BE2C (cell line): Measurements from ENCODE around the gene VBP1. TPM values are rescaled to one million over a fixed set of nuclear protein-coding genes. Genes with fewer than 3 reads are reported as not detected.

Experiments used
- DNase-seq: peaks from one replicate; pipeline ENCODE4 v3.0.0-alpha.2; 2020
- H3K27me3 ChIP-seq: fragments of 250-450 bp; sonication (Bioruptor Pico); 2 replicates; pipeline ENCODE4 v1.5.1; 2020; ENCODE audit warnings: mild to moderate bottlenecking
- H3K36me3 ChIP-seq: fragments of 250-450 bp; sonication (Bioruptor Pico); 2 replicates; pipeline ENCODE4 v1.5.1; 2020; ENCODE audit warnings: mild to moderate bottlenecking
- H3K4me1 ChIP-seq: fragments of 250-450 bp; sonication (Bioruptor Pico); 2 replicates; pipeline ENCODE4 v1.5.1; 2020
- H3K4me3 ChIP-seq: 2 replicates; pipeline ENCODE4 v1.5.1; 2011; ENCODE audit warnings: low read depth, low read length
- H3K9me3 ChIP-seq: fragments of 250-450 bp; sonication (Bioruptor Pico); 2 replicates; pipeline ENCODE4 v1.5.1; 2020
- polyA plus RNA-seq: library from polyadenylated mRNA; unstranded; fragments of >200 nt; gene quantifications from one replicate; pipeline ENCODE4 v1.2.1, GENCODE V29; 2012; ENCODE audit warnings: low read depth, missing spikeins; ENCODE audit not compliant: insufficient read length, insufficient read depth
- TF ChIP-seq, protein P1 (sequence below): IDR thresholded peaks from 2 replicates; pipeline ENCODE4 v1.5.1; 2012; ENCODE audit warnings: mild to moderate bottlenecking, low read depth, low read length

VBP1 gene, protein sequence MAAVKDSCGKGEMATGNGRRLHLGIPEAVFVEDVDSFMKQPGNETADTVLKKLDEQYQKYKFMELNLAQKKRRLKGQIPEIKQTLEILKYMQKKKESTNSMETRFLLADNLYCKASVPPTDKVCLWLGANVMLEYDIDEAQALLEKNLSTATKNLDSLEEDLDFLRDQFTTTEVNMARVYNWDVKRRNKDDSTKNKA
- polyA plus RNA-seq, result 65.3 TPM

DNA sequence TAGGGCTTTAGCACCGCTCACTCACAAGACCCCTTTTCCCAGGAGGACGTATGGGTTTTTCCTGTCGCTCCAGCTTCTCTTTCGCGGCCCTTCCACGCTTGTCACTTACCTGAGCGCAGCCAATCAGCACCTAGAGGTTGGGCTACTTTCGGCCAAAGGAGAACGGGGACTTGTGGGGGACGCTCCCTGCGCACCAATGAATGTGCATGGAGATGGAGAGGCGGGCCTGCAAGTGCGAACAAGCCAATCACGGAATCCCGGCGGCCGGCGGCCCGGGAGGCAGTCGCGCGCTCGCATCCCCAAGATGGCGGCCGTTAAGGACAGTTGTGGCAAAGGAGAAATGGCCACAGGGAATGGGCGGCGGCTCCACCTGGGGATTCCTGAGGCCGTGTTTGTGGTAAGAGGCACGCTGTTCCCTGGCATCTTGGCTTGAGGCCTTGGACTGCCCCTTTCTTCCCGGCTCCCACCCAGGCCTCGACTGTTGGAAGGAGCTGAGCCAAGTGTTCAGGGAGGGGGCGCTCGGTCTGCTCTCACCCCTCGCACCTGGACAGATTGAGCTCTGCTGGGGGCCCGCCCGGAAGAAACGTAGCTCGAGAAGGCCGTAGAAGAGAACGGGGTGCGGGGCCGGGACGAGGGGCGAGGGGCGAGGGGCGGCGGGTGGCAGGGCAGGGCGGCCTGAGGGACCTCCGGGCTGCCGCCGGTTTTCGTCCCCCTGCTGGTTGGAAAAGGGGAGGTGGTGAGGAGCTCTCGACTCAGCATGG is at the start of gene VBP1:
VBP1 (plus strand) TSS at position 282 of the 761 bp plus-strand sequence; CDS start at position 305, 23 bp downstream.
- Histone ChIP-seq H3K4me1 (no peaks in the 10 kb centered on the region), H3K27me3 (no peaks in the 10 kb centered on the region), H3K4me3 (peak within 1 kb of the TSS; percentile 92), H3K36me3 (peaks cover 5% of the 10 kb centered on the region; the same call in 1 of the 2 replicates), H3K9me3 (no peaks in the 10 kb centered on the region)
- TF ChIP-seq, protein P1, sequence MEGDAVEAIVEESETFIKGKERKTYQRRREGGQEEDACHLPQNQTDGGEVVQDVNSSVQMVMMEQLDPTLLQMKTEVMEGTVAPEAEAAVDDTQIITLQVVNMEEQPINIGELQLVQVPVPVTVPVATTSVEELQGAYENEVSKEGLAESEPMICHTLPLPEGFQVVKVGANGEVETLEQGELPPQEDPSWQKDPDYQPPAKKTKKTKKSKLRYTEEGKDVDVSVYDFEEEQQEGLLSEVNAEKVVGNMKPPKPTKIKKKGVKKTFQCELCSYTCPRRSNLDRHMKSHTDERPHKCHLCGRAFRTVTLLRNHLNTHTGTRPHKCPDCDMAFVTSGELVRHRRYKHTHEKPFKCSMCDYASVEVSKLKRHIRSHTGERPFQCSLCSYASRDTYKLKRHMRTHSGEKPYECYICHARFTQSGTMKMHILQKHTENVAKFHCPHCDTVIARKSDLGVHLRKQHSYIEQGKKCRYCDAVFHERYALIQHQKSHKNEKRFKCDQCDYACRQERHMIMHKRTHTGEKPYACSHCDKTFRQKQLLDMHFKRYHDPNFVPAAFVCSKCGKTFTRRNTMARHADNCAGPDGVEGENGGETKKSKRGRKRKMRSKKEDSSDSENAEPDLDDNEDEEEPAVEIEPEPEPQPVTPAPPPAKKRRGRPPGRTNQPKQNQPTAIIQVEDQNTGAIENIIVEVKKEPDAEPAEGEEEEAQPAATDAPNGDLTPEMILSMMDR, result peak; percentile 47
- DNase-seq, result peak; percentile 92

DNA sequence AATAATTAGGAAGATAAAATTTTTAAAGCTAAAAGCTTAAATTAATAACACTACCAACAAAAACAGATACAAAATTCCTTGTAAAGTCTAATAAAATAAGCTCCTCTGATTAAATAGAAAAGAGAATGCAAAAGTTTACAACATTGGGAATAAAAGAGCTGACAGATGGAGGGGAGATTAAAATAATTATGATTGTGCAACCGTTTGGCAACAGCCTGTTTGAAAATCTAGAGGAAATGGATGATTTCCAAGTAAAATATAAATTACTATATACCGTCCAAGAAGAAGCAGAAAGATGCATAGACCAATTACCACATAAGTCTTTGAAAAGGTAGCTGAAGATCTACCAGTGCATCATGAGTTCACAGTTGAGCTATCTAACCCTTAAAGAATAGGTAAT is 46.4 kb upstream of the VBP1 start:
- DNase-seq, result no peak
- Histone ChIP-seq H3K9me3 (no peaks in the 10 kb centered on the region), H3K36me3 (no peaks in the 10 kb centered on the region), H3K4me3 (no peak overlapping the region), H3K4me1 (no peaks in the 10 kb centered on the region), H3K27me3 (no peaks in the 10 kb centered on the region)
- TF ChIP-seq, protein P1, result no peak

DNA sequence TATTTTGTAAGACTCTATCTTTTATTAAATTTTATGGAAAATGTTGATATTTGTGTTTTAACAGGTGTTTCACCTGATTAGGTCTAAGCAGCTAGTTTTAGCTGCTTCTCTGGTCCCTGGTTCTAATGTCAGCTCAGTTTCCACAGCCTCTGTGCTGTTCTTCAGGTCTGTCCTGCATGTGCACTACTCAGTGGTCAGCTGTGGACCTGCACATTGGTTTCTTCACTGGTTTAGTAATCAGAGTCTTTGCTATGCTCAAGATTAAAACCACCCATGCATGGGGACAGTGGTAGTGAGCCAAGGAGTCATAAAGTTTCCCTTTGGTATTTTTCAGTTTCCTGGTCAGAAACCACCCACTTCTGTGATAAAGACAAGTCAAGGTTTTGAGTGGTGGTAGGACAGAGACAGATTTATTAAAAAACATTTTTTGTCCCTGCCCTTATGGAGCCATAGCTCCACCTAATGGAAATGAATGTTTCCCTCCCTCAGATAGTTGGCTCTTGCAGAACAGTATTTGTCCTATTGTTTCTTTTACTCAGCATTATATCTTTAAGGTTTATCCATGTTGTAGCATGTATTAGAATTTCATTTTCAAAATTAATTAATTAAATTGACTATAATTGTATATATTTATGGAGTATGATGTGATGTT is 36.8 kb upstream of the VBP1 start:
- TF ChIP-seq, protein P1, result peak; percentile 27
- Histone ChIP-seq H3K9me3 (no peaks in the 10 kb centered on the region), H3K27me3 (no peaks in the 10 kb centered on the region), H3K36me3 (no peaks in the 10 kb centered on the region), H3K4me1 (no peaks in the 10 kb centered on the region), H3K4me3 (no peak overlapping the region)
- no peak for DNase-seq

DNA sequence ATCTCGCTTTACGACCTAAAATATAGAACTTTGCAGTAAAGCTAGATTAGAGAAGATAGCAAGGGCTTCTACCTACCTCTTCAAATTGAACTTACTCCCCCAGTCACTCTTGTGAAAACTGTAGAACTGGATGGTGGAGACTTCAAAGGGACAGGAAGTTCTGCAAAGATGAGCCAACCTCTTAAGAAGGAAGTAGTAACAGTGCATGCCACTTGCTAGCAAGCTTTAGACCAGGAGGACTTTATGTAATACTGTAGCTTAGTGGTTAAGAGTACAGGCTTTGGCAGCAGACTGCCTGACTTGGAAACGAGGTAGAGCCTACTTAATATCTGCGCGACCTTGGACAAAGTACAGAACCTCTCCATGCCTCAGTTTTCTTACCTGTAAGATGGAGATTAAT is 27.5 kb upstream of the VBP1 start:
- TF ChIP-seq, protein P1, result no peak
- no peak for DNase-seq
- H3K27me3 ChIP-seq, result no peaks in the 10 kb centered on the region
- H3K4me3 ChIP-seq, result no peak overlapping the region
- H3K9me3 ChIP-seq, result no peaks in the 10 kb centered on the region
- no peaks in the 10 kb centered on the region for H3K36me3 ChIP-seq
- no peaks in the 10 kb centered on the region for H3K4me1 ChIP-seq

DNA sequence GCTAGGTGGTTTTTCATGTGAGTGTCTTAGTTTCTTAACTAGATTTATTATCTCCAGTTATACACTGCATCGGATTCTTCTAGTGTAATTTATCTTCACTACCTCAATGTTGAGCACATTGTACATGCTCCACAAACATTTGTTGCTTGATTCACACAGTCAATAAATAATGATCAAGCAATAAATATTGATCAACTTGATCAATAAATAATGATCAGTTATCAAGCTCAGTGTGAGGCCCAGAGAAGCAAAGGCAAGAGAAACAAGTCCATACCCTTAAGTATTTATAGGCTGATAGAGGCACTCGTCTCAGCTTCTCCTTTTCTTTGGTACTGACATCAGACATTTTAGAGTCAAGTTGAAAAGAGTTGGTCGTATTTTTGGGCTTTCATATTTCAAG is 5.1 kb upstream of the VBP1 start:
- Histone ChIP-seq H3K9me3 (no peaks in the 10 kb centered on the region), H3K27me3 (no peaks in the 10 kb centered on the region), H3K4me1 (no peaks in the 10 kb centered on the region), H3K36me3 (no peaks in the 10 kb centered on the region), H3K4me3 (no peak overlapping the region)
- no peak for DNase-seq
- TF ChIP-seq, protein P1, result no peak

DNA sequence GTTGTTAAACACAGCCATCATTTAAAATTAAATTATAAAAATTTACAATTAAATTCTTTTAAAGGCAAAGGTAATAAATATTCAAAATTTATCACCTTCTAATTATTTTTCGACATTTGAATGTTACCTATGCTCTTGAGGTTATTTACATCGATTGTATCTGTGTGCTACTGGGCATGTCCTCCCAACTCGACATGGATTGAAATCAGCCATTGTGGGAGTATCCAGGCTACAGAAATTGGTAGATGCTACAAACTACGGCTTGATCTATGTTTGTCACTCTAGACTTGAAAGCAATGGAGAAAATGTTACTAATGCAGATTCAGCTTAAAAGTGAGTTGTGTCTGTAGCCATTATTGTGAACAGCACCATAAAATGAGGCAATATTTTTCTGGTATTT is 2.5 kb upstream of the VBP1 start:
- DNase-seq, result no peak
- Histone ChIP-seq H3K36me3 (no peaks in the 10 kb centered on the region), H3K4me3 (no peak overlapping the region), H3K9me3 (no peaks in the 10 kb centered on the region), H3K4me1 (no peaks in the 10 kb centered on the region), H3K27me3 (no peaks in the 10 kb centered on the region)
- TF ChIP-seq, protein P1, result no peak
